HFFc6 (cell line): ENCODE data around the gene SLIT1. TPM values are rescaled to one million over a fixed set of nuclear protein-coding genes. Genes with fewer than 3 reads are reported as not detected.
A peak's percentile ranks its signal among the peaks of the same experiment; 100 is the strongest.

Source experiments
- DNase-seq: peaks from one replicate; pipeline ENCODE4 v3.0.0-alpha.2; 2018
- H3K27ac Mint-ChIP-seq: 2 replicates; pipeline ENCODE4 v1.8.0; 2020; ENCODE audit warnings: mild to moderate bottlenecking, mixed read lengths
- H3K27me3 Mint-ChIP-seq: 2 replicates; pipeline ENCODE4 v1.8.0; 2021; ENCODE audit warnings: mild to moderate bottlenecking, moderate library complexity, mixed read lengths; ENCODE audit not compliant: insufficient read depth
- H3K36me3 Mint-ChIP-seq: 2 replicates; pipeline ENCODE4 v1.8.0; 2021; ENCODE audit warnings: low read depth, mixed read lengths
- H3K4me1 Mint-ChIP-seq: 2 replicates; pipeline ENCODE4 v1.8.0; 2020; ENCODE audit warnings: low read depth, mixed read lengths
- H3K4me3 Mint-ChIP-seq: 2 replicates; pipeline ENCODE4 v1.8.0; 2020; ENCODE audit warnings: mild to moderate bottlenecking, moderate library complexity, mixed read lengths
- H3K9me3 Mint-ChIP-seq: 2 replicates; pipeline ENCODE4 v1.8.0; 2020; ENCODE audit warnings: mild to moderate bottlenecking, mixed read lengths
- CTCF ChIP-seq: fragments of 200-600 bp; sonication (generic); IDR thresholded peaks from 2 replicates; pipeline ENCODE4 v1.5.0; 2021; ENCODE audit warnings: antibody characterized with exemption, mild to moderate bottlenecking
- total RNA-seq, 6 experiments: library from RNA; stranded (reverse); fragmentation: NEBNext Ultra II Directional; extraction: Animal tissue kit (Norgen Biotek cat#: 25700); gene quantifications; 2 replicates in 1 of 6; 3 replicates in 5 of 6; pipeline ENCODE4 v1.2.3, GENCODE V29; 2021

The SLIT1 gene
- total RNA-seq, 6 experiments from 2014 or later: 0.05 TPM; not detected in 5

GRCh38 chr10:97102441-97102840 lies 83.3 kb downstream of the SLIT1 start:
- H3K4me3 Mint-ChIP-seq: no peak overlapping the region
- H3K4me1 Mint-ChIP-seq: no peaks in the 10 kb centered on the region
- H3K27me3 Mint-ChIP-seq: peaks cover 64% of the 10 kb centered on the region
- no peaks in the 10 kb centered on the region for H3K36me3 Mint-ChIP-seq
- no peak for DNase-seq
- TF ChIP-seq CTCF: no peak
- no peaks in the 10 kb centered on the region for H3K9me3 Mint-ChIP-seq
- no peak overlapping the region for H3K27ac Mint-ChIP-seq

- TF ChIP-seq CTCF: peak; percentile 14; the same call in 1 of the 2 replicates
Observed at GRCh38 chr10:97101166-97101940, 84.4 kb downstream of the SLIT1 start.

GRCh38 chr10:97100657-97101056 lies 85.1 kb downstream of the SLIT1 start:
- Mint-ChIP-seq H3K4me1 (no peaks in the 10 kb centered on the region), H3K36me3 (no peaks in the 10 kb centered on the region), H3K27ac (no peak overlapping the region), H3K27me3 (peaks cover 68% of the 10 kb centered on the region), H3K9me3 (no peaks in the 10 kb centered on the region), H3K4me3 (no peak overlapping the region)
- no peak for DNase-seq
- no peak for TF ChIP-seq CTCF

More at GRCh38 chr10:97101166-97101940, 84.4 kb downstream of the SLIT1 start:
- DNase-seq: no peak
- no peak overlapping the region for H3K4me3 Mint-ChIP-seq
- H3K4me1 Mint-ChIP-seq: no peaks in the 10 kb centered on the region
- no peaks in the 10 kb centered on the region for H3K9me3 Mint-ChIP-seq
- H3K36me3 Mint-ChIP-seq: no peaks in the 10 kb centered on the region
- no peak overlapping the region for H3K27ac Mint-ChIP-seq
- H3K27me3 Mint-ChIP-seq: peaks cover 69% of the 10 kb centered on the region

GRCh38 chr10:97099868-97100267 lies 85.9 kb downstream of the SLIT1 start:
- Mint-ChIP-seq H3K36me3 (no peaks in the 10 kb centered on the region), H3K27me3 (peaks cover 67% of the 10 kb centered on the region), H3K27ac (no peak overlapping the region), H3K4me3 (no peak overlapping the region), H3K9me3 (no peaks in the 10 kb centered on the region), H3K4me1 (no peaks in the 10 kb centered on the region)
- no peak for TF ChIP-seq CTCF
- no peak for DNase-seq

GRCh38 chr10:97099089-97099488 lies 86.7 kb downstream of the SLIT1 start:
- H3K9me3 Mint-ChIP-seq: no peaks in the 10 kb centered on the region
- H3K4me3 Mint-ChIP-seq: no peak overlapping the region
- no peak for DNase-seq
- peaks cover 68% of the 10 kb centered on the region for H3K27me3 Mint-ChIP-seq
- no peak overlapping the region for H3K27ac Mint-ChIP-seq
- H3K36me3 Mint-ChIP-seq: no peaks in the 10 kb centered on the region
- no peak for TF ChIP-seq CTCF
- no peaks in the 10 kb centered on the region for H3K4me1 Mint-ChIP-seq
